HEK293T (cell line): ENCODE results near the gene ZYG11B.

Source experiments
- ARNT ChIP-seq: fragments of 450-650 bp; IDR thresholded peaks from 2 replicates; pipeline ENCODE4 v1.6.1; 2017; ENCODE audit warnings: mild to moderate bottlenecking
- CTBP1 ChIP-seq: fragments of 450-650 bp; IDR thresholded peaks from 2 replicates; pipeline ENCODE4 v1.6.1; 2016; ENCODE audit warnings: borderline replicate concordance
- ELF4 ChIP-seq: fragments of 450-650 bp; IDR thresholded peaks from 2 replicates; pipeline ENCODE4 v1.6.1; 2017; ENCODE audit warnings: antibody characterized with exemption
- FOXA1 ChIP-seq: fragments of 450-650 bp; IDR thresholded peaks from 2 replicates; pipeline ENCODE4 v1.6.1; 2016; ENCODE audit warnings: mild to moderate bottlenecking
- FOXM1 ChIP-seq: fragments of 450-650 bp; IDR thresholded peaks from 2 replicates; pipeline ENCODE4 v1.6.1; 2017; ENCODE audit warnings: mild to moderate bottlenecking, borderline replicate concordance
- NFRKB ChIP-seq: fragments of 450-650 bp; IDR thresholded peaks from 2 replicates; pipeline ENCODE4 v1.6.1; 2016; ENCODE audit warnings: mild to moderate bottlenecking, moderate library complexity
- SP1 ChIP-seq: fragments of 450-650 bp; IDR thresholded peaks from 2 replicates; pipeline ENCODE4 v1.6.1; 2017
- TARDBP ChIP-seq: fragments of 450-650 bp; IDR thresholded peaks from 2 replicates; pipeline ENCODE4 v1.6.1; 2016
- ZNF384 ChIP-seq: fragments of 450-650 bp; IDR thresholded peaks from 2 replicates; pipeline ENCODE4 v1.6.1; 2016

GRCh38 chr1:52792036-52792435 is 65.8 kb downstream of the ZYG11B start:
- TF ChIP-seq FOXM1 (no peak), ELF4 (no peak), TARDBP (no peak), SP1 (no peak), NFRKB (no peak), ZNF384 (no peak), FOXA1 (no peak), ARNT (no peak), CTBP1 (no peak)
